K562 (cell line): ENCODE measurements around the gene MADD. TPM values are rescaled to one million over a fixed set of nuclear protein-coding genes. Genes with fewer than 3 reads are reported as not detected.

Experiments used
- ARID3A ChIP-seq: IDR thresholded peaks from 2 replicates; pipeline ENCODE4 v1.6.1; 2012; ENCODE audit warnings: low read depth, low read length, improper control_type of control experiment, borderline replicate concordance
- ASH1L ChIP-seq: fragments of 450-650 bp; IDR thresholded peaks from 2 replicates; pipeline ENCODE4 v1.6.1; 2018; ENCODE audit warnings: borderline replicate concordance, mild to moderate bottlenecking, low read depth; ENCODE audit not compliant: partially characterized antibody
- CEBPG ChIP-seq, 3 experiments: fragments of 200-800 bp in 1 of 3; sonication (Bioruptor generic) in 1 of 3; sonication (generic) in 1 of 3; formaldehyde crosslinking in 1 of 3; IDR thresholded peaks in 2 of 3; conservative IDR thresholded peaks in 1 of 3; 2 replicates each; pipeline versions ENCODE4 v1.6.1 to v1.8.0; 2016 to 2022; ENCODE audit warnings: missing compliant biosample characterization in 2 of 3, missing genetic modification characterization in 2 of 3, mild to moderate bottlenecking in 1 of 3, missing genetic modification reagents in 1 of 3
- HDAC2 ChIP-seq: fragments of 450-650 bp; IDR thresholded peaks from 2 replicates; pipeline ENCODE4 v1.6.1; 2016; ENCODE audit warnings: mild to moderate bottlenecking
- HMG20A ChIP-seq: fragments of 450-650 bp; formaldehyde crosslinking; conservative IDR thresholded peaks from 2 replicates; pipeline ENCODE4 v1.4.0; 2020; ENCODE audit warnings: mild to moderate bottlenecking, mixed read lengths
- KHSRP ChIP-seq: fragments of 450-650 bp; IDR thresholded peaks from 2 replicates; pipeline ENCODE4 v1.6.1; 2017
- MAFK ChIP-seq: IDR thresholded peaks from 2 replicates; pipeline ENCODE4 v1.6.1; 2011; ENCODE audit warnings: low read length, improper control_type of control experiment
- PPARD ChIP-seq: fragments of 250-450 bp; sonication (Bioruptor Pico); IDR thresholded peaks from 2 replicates; pipeline ENCODE4 v1.8.0; 2022; ENCODE audit warnings: inconsistent platforms, mild to moderate bottlenecking, moderate library complexity
- PRPF4 ChIP-seq: fragments of 200-400 bp; formaldehyde crosslinking; IDR thresholded peaks from one replicate; pipeline ENCODE4 v1.6.1; 2017; ENCODE audit warnings: low read length, low read depth, mild to moderate bottlenecking; ENCODE audit not compliant: insufficient read depth, poor library complexity, severe bottlenecking
- RBM25 ChIP-seq: fragments of 200-400 bp; formaldehyde crosslinking; IDR thresholded peaks from 2 replicates; pipeline ENCODE4 v1.6.1; 2018; ENCODE audit warnings: low read length, low read depth, moderate library complexity; ENCODE audit not compliant: severe bottlenecking
- SMARCA5 ChIP-seq: fragments of 450-650 bp; IDR thresholded peaks from 2 replicates; pipeline ENCODE4 v1.6.1; 2016
- SMARCC2 ChIP-seq: fragments of 450-650 bp; IDR thresholded peaks from 2 replicates; pipeline ENCODE4 v1.6.1; 2017; ENCODE audit warnings: antibody characterized with exemption, moderate library complexity, mild to moderate bottlenecking, low read depth
- SMARCE1 ChIP-seq: fragments of 450-650 bp; IDR thresholded peaks from 2 replicates; pipeline ENCODE4 v1.7.1; 2016; ENCODE audit warnings: mild to moderate bottlenecking
- TFE3 ChIP-seq: fragments of 450-650 bp; formaldehyde crosslinking; IDR thresholded peaks from 2 replicates; pipeline ENCODE4 v1.4.0; 2020; ENCODE audit warnings: mild to moderate bottlenecking, mixed read lengths
- YBX1 ChIP-seq: fragments of 450-650 bp; IDR thresholded peaks from 2 replicates; pipeline ENCODE4 v1.7.1; 2016; ENCODE audit warnings: mild to moderate bottlenecking
- ZBTB12 ChIP-seq: fragments of 250-450 bp; sonication (Bioruptor Pico); IDR thresholded peaks from 2 replicates; pipeline ENCODE4 v1.4.0; 2020
- ZFP30 ChIP-seq: fragments of 250-450 bp; sonication (Bioruptor Pico); IDR thresholded peaks from 2 replicates; pipeline ENCODE4 v1.8.0; 2022; ENCODE audit warnings: moderate library complexity, mild to moderate bottlenecking, inconsistent platforms, borderline replicate concordance
- ZNF282 ChIP-seq: sonication (generic); formaldehyde crosslinking; IDR thresholded peaks from 2 replicates; pipeline ENCODE4 v1.8.1; 2023; ENCODE audit warnings: missing genetic modification reagents
- ZNF589 ChIP-seq: fragments of 200-800 bp; sonication (Bioruptor generic); IDR thresholded peaks from 2 replicates; pipeline ENCODE4 v1.6.1; 2016; ENCODE audit warnings: low read depth, missing genetic modification characterization, missing compliant biosample characterization
- ZNF695 ChIP-seq: fragments of 450-650 bp; formaldehyde crosslinking; IDR thresholded peaks from 2 replicates; pipeline ENCODE4 v1.4.0; 2020; ENCODE audit warnings: mild to moderate bottlenecking, moderate library complexity
- polyA plus RNA-seq, 8 experiments: library from polyadenylated mRNA; depleted of rRNA in 4 of 8; stranded (reverse) in 5 of 8; unstranded in 3 of 8; fragments of >200 nt; fragmentation: Nextera tagmentation in 2 of 8; fragmentation: Illumina TruSeq in 1 of 8; extraction: Ambion mirVana in 2 of 8; extraction: Trizol in 1 of 8; gene quantifications; 2 replicates each; pipeline versions ENCODE4 v1.2.1 to v1.2.3, GENCODE V29; 2011 to 2014; ENCODE audit warnings: inconsistent platforms in 1 of 8, missing spikeins in 1 of 8
- total RNA-seq, 7 experiments: library from RNA; depleted of rRNA in 6 of 7; stranded (reverse); fragments of >200 nt in 6 of 7; fragmentation: Illumina TruSeq in 2 of 7; extraction: Trizol in 2 of 7; gene quantifications; 2 replicates each; pipeline versions ENCODE4 v1.2.1 to v1.2.3, GENCODE V29; 2011 to 2021; ENCODE audit warnings: low replicate concordance in 1 of 7
- TF ChIP-seq, protein P1 (sequence below): sonication (generic); formaldehyde crosslinking; IDR thresholded peaks from 2 replicates; pipeline ENCODE4 v1.8.1; 2023; ENCODE audit warnings: mild to moderate bottlenecking, missing genetic modification reagents
- TF ChIP-seq, protein P2 (sequence below), 3 experiments: IDR thresholded peaks in 2 of 3; conservative IDR thresholded peaks in 1 of 3; 2 replicates each; pipeline ENCODE4 v1.5.1; 2011 to 2012; ENCODE audit warnings: low read length in 3 of 3, mild to moderate bottlenecking in 3 of 3, control low read depth in 2 of 3, improper control_type of control experiment in 1 of 3, inconsistent platforms in 1 of 3, low read depth in 1 of 3, mixed read lengths in 1 of 3, moderate library complexity in 1 of 3; ENCODE audit not compliant: insufficient read depth in 2 of 3

MADD gene
- total and polyA plus RNA-seq, 9 of the 15 experiments (the other 6 are each of a cell fraction or from before 2014, with no cell fraction given): 0.68 to 57.6 (median 33.6) TPM

- TF ChIP-seq KHSRP (no peak), PPARD (CRISPR knock-in tag) (no peak), MAFK (no peak), PRPF4 (no peak), ZBTB12 (CRISPR knock-in tag) (no peak), ZNF589 (CRISPR knock-in tag) (no peak), YBX1 (no peak), SMARCC2 (no peak), CEBPG (CRISPR knock-in tag; IDR thresholded peaks at IDR 0.05) (peak; percentile 68; the same call in 1 of the 2 replicates), CEBPG (tag; conservative IDR thresholded peaks at IDR 0.05 in 1 of 2, IDR thresholded peaks at IDR 0.05 in 1 of 2) (peak; percentile 63 to 78), HMG20A (CRISPR knock-in tag) (no peak), HDAC2 (no peak), TFE3 (CRISPR knock-in tag) (no peak), ZFP30 (no peak), SMARCA5 (no peak), ASH1L (no peak), ZNF695 (CRISPR knock-in tag) (no peak), ARID3A (no peak), ZNF282 (CRISPR knock-in tag) (no peak), RBM25 (no peak), SMARCE1 (peak; percentile 29; the same call in 1 of the 2 replicates)
- TF ChIP-seq, protein P1, sequence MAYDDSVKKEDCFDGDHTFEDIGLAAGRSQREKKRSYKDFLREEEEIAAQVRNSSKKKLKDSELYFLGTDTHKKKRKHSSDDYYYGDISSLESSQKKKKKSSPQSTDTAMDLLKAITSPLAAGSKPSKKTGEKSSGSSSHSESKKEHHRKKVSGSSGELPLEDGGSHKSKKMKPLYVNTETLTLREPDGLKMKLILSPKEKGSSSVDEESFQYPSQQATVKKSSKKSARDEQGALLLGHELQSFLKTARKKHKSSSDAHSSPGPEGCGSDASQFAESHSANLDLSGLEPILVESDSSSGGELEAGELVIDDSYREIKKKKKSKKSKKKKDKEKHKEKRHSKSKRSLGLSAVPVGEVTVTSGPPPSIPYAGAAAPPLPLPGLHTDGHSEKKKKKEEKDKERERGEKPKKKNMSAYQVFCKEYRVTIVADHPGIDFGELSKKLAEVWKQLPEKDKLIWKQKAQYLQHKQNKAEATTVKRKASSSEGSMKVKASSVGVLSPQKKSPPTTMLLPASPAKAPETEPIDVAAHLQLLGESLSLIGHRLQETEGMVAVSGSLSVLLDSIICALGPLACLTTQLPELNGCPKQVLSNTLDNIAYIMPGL: no peak
- TF ChIP-seq, protein P2, sequence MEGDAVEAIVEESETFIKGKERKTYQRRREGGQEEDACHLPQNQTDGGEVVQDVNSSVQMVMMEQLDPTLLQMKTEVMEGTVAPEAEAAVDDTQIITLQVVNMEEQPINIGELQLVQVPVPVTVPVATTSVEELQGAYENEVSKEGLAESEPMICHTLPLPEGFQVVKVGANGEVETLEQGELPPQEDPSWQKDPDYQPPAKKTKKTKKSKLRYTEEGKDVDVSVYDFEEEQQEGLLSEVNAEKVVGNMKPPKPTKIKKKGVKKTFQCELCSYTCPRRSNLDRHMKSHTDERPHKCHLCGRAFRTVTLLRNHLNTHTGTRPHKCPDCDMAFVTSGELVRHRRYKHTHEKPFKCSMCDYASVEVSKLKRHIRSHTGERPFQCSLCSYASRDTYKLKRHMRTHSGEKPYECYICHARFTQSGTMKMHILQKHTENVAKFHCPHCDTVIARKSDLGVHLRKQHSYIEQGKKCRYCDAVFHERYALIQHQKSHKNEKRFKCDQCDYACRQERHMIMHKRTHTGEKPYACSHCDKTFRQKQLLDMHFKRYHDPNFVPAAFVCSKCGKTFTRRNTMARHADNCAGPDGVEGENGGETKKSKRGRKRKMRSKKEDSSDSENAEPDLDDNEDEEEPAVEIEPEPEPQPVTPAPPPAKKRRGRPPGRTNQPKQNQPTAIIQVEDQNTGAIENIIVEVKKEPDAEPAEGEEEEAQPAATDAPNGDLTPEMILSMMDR (IDR thresholded peaks at IDR 0.05 in 2 of 3, conservative IDR thresholded peaks at IDR 0.05 in 1 of 3; ENCODE audit: insufficient read depth in 2 of 3, low read depth in 1 of 3, low read length in 3 of 3): no peak
Measured at GRCh38 chr11:47276923-47277322, 7.0 kb downstream of the MADD start (continued).
